ENCODE data around the gene CERT1.
"Not testable (repeated sequence)": the region's sequence is repeated elsewhere in the genome, so short reads cannot be mapped to it uniquely, and the experiment has no call there.

CERT1 gene

GRCh38 chr5:75522542-75522941 lies 11.1 kb upstream of the CERT1 start:
- DNase-seq (ENCODE audit: low spot score), result no peak

GRCh38 chr5:75522025-75522424 lies 10.6 kb upstream of the CERT1 start:
- DNase-seq (ENCODE audit: low spot score), result no peak

- no peak for DNase-seq (ENCODE audit: low spot score)
Observed at GRCh38 chr5:75521195-75521594, 9.8 kb upstream of the CERT1 start.

GRCh38 chr5:75519761-75520160 lies 8.3 kb upstream of the CERT1 start:
- no peak for DNase-seq (ENCODE audit: low spot score)

GRCh38 chr5:75514323-75514722 lies 2.9 kb upstream of the CERT1 start:
- DNase-seq (ENCODE audit: low spot score), result no peak

- DNase-seq (ENCODE audit: low spot score), result no peak
Observed at GRCh38 chr5:75513841-75514240, 2.4 kb upstream of the CERT1 start.

- DNase-seq (ENCODE audit: low spot score), result peak; percentile 45
Observed at GRCh38 chr5:75512383-75513074, 1.1 kb upstream of the CERT1 start.

GRCh38 chr5:75510836-75511434 lies 494 bp downstream of the CERT1 start:
- no peak for DNase-seq (ENCODE audit: low spot score)

- DNase-seq (ENCODE audit: low spot score), result peak; percentile 45
Observed at GRCh38 chr5:75510417-75510835, 1.0 kb downstream of the CERT1 start.

- peak; percentile 78 for DNase-seq (ENCODE audit: low spot score)
Observed at GRCh38 chr5:75509956-75510355, 1.5 kb downstream of the CERT1 start.

GRCh38 chr5:75509546-75509945 lies 1.9 kb downstream of the CERT1 start:
- peak; percentile 20 for DNase-seq (ENCODE audit: low spot score)

- no peak for DNase-seq (ENCODE audit: low spot score)
Observed at GRCh38 chr5:75507841-75508240, 3.6 kb downstream of the CERT1 start.

- DNase-seq (ENCODE audit: low spot score), result not testable (repeated sequence)
Observed at GRCh38 chr5:75505112-75505511, 6.3 kb downstream of the CERT1 start.

- not testable (repeated sequence) for DNase-seq (ENCODE audit: low spot score)
Observed at GRCh38 chr5:75498875-75499274, 12.6 kb downstream of the CERT1 start.

GRCh38 chr5:75498208-75498777 lies 13.1 kb downstream of the CERT1 start:
- no peak for DNase-seq (ENCODE audit: low spot score)

GRCh38 chr5:75496026-75496425 lies 15.4 kb downstream of the CERT1 start:
- DNase-seq (ENCODE audit: low spot score), result no peak

GRCh38 chr5:75491621-75492020 lies 19.8 kb downstream of the CERT1 start:
- no peak for DNase-seq (ENCODE audit: low spot score)

- DNase-seq (ENCODE audit: low spot score), result not testable (repeated sequence)
Observed at GRCh38 chr5:75489847-75490246, 21.6 kb downstream of the CERT1 start.

- DNase-seq (ENCODE audit: low spot score), result no peak
Observed at GRCh38 chr5:75484605-75485004, 26.8 kb downstream of the CERT1 start.

- DNase-seq (ENCODE audit: low spot score), result no peak
Observed at GRCh38 chr5:75482482-75482881, 28.9 kb downstream of the CERT1 start.

- DNase-seq (ENCODE audit: low spot score), result no peak
Observed at GRCh38 chr5:75481024-75481423, 30.4 kb downstream of the CERT1 start.

- DNase-seq (ENCODE audit: low spot score), result no peak
Observed at GRCh38 chr5:75475364-75475763, 36.1 kb downstream of the CERT1 start.

- no peak for DNase-seq (ENCODE audit: low spot score)
Observed at GRCh38 chr5:75473463-75473862, 38.0 kb downstream of the CERT1 start.

GRCh38 chr5:75472973-75473372 lies 38.5 kb downstream of the CERT1 start:
- DNase-seq (ENCODE audit: low spot score), result no peak
